CD4-positive, alpha-beta T cell treated with Interleukin-21 for 1 hour (primary cell): Measurements from ENCODE around the gene TBX10.
A peak's percentile ranks its signal among the peaks of the same experiment; 100 is the strongest.
"Not testable (repeated sequence)": the region's sequence is repeated elsewhere in the genome, so short reads cannot be mapped to it uniquely, and the experiment has no call there.

Experiments used
- DNase-seq: peaks from one replicate; pipeline ENCODE4 v3.0.0-alpha.2; 2020

The TBX10 gene

DNA sequence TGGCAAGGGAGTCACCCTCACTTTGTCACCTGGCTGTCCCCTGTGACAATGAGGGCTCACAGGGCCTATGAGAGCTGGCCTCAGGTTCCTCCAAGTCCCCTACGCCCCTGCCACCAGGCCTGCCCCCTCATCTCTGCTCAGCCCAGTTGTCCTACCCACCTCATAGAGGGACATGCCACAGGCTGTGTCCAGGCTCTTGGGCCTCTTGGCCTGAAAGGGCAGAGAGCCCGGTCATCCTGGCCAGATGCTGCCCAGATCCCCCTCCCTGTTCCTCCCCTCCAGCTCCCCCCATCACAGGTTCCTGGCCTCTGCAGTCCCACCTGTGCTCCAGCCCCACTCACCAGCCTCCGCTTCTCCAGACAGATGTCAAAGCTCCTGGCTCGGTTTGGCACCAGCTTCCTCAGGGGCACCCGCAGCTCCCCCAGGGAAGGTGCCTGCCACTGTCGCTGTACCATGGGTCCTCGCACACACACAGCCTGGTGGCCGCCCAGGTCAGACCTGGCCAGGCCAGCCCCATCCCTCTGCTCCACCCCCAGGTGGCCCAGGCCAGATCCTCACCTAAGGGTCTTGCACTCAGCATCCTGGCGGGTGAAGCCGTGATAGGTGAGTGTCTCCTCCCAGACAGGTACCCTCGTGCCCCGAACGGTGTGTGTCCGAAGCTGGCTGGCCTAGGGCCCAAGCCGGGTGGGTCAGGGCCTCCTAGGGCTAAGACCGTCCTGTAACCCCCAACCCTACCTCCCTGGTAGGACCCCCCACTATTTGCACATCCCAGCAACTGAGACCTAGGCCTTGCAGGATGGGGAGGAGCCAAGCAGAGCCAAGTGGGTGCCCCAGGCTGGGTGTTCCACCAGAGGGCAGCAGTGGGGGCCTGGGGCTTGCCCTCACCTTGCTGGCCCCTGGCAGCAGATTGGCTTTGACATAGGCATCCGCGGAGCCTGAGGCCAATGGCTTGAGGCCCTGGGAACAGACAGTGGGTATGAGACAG is 24.5 kb downstream of the TBX10 start:
- peak; percentile 58 for DNase-seq

DNA sequence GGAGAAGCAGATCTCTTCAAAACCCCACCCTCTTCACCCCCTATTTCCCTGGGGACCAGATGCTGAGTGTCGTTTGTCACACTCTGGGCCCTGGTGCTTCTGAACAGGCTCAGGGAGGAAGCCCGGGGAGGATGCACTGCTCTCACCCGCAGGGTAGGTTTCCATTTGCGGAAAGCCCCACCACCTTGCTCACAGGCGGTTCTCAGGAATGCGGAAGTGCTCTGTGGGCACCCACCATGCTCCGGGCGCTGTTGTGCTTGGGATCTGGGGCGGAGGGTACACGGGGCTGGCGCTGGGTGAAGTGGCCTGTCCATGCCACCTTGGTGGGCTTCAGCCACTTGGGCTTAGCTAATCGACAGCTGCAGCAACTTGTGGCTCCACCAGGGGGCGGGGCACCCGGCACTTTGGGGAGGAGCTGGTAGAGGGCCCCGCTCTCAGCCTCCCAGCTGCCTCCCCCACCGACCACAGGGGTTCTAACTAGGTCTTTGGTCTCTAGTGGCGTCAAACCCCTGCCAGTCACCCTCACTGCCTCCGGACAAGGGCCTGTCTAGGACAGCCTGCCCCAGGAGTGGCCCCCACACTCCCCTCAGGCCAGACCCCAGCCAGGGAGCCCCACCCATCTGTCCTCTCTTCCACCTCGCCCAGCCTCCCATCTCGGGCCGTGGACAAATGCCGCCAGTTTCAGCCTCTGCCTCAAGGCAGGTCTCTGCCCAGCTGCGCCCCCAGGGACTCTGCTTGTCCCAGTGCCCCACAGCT is 25.4 kb downstream of the TBX10 start:
- DNase-seq = peak; percentile 89

DNA sequence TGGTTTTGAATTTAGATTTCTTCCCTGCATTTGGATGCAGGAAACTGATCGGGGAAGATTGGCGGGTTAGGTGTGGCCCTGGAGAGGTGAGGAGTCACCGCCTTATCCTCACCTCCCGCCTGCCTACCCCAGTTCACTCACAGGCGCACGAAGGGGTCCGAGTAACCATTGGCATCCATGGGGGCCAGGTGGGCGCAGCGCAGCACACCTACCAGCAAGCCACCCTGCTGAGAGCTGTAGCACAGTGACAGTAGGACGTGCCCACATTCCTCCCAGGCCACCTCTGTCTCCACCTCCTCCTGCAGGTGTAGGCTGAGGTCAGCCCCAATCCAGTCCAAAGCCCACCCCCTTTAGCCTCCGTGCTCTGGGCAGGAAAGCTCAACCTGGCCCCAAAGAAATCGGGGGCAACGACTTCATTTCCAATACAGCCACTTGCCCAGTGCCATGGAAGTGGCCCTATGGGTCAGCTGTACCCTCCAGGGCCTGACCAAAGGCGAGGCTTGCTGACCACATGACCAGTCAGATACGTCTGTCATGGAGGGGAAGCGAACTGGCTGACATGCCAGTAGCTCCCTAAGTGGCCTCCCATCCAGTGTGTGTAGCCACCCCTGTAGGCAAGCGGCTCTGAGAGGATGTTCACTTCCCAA is 26.1 kb downstream of the TBX10 start:
- DNase-seq = no peak

DNA sequence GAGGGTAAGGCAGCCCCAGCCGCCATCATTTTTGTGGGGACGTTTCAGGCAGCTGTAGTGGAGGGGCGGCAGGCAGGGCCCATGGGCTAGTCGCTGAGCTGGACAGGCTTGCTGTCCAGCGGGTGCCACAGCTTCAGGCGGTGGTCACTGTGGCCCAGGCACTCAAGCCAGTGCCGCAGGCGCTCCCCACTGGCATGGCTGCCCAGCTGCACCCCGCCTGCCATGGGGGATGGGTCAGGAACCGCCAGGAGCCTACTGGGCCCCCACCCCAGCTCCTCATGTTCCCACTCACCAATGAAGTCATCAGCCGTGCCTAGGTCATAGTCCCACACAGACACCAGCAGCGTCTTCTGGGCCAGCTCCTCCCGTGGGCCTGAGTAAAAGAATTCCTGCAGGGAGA is 26.8 kb downstream of the TBX10 start:
- DNase-seq = no peak

DNA sequence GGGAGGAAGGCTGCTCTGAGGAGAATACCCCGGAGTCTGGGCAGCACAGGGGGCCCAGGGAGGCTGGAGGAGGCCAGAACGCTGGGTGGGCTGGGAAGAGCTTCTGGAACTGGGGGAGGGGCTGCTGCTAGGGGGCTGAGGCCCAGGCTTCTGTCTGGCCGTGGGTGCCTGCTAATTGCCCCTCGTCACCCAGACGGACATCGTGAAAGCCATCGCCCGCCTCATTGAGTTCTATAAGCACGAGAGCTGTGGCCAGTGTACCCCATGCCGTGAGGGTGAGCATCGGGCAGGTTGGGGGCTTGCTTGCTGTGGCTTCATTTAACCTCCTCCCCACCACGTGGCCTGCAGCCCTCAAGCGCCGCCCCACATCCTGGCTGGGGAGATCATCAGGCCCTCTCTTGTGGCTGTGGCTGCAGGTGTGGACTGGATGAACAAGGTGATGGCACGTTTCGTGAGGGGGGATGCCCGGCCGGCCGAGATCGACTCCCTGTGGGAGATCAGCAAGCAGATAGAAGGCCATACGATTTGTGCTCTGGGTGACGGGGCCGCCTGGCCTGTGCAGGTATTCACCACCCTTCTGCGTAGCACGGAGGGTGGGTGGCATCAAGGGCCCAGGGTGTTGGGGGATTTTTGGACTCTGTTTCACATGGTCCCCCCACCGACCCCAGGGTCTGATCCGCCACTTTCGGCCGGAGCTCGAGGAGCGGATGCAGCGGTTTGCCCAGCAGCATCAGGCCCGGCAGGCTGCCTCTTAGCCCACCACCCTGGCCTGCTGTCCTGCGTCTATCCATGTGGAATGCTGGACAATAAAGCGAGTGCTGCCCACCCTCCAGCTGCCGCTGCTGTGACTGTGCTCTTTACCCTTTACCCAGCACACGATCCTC is 27.6 kb downstream of the TBX10 start:
- DNase-seq = no peak

DNA sequence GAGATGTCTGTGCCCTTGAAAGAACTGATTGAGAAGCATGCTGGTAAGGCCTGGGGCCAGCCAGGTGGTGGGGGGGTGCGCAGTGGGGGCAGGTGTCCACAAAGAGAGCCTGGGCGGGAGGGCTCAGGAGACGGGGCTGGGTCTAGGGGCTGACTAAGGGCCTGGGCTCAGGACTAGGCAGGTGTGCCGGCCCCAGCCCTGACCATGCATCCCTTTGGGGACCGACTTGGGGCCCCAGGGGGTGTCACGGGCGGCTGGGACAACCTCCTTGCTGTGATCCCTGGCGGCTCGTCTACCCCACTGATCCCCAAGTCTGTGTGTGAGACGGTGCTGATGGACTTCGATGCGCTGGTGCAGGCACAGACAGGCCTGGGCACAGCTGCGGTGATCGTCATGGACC is 28.4 kb downstream of the TBX10 start:
- DNase-seq = no peak

DNA sequence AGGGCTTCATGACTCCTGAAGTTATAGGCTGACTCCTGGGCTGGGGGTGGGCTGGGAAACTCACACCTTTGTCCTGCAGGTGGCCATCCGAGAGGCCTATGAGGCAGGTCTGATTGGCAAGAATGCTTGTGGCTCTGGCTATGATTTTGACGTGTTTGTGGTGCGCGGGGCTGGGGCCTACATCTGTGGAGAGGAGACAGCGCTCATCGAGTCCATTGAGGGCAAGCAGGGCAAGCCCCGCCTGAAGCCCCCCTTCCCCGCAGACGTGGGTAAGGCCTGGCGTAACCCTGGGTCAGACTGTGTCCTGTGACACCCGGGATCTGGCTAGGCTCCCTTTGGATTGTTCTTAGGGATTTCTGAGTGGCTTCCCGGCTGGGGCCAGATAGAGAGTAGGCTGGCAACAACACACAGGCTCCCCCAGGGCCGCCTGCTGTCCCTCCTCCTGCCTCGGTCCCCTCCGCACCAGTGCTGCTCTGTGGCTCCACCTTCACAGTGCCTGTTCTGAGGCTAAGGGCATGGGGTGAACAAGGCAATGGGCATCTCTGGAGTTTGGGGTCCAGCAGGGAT is 29.2 kb downstream of the TBX10 start:
- DNase-seq = no peak

DNA sequence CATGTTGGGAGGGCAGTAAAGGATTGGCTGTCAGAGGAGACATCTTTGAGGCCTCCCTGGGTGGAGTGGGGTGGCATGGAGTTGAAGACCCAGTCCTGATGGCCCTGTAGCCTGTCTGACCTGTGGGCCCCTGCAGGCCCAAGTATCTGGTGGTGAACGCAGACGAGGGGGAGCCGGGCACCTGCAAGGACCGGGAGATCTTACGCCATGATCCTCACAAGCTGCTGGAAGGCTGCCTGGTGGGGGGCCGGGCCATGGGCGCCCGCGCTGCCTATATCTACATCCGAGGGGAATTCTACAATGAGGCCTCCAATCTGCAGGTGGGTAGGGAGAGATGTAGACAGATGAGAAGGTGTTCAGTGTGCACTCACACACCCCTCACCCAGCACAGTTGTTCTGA is 30.2 kb downstream of the TBX10 start:
- no peak for DNase-seq

DNA sequence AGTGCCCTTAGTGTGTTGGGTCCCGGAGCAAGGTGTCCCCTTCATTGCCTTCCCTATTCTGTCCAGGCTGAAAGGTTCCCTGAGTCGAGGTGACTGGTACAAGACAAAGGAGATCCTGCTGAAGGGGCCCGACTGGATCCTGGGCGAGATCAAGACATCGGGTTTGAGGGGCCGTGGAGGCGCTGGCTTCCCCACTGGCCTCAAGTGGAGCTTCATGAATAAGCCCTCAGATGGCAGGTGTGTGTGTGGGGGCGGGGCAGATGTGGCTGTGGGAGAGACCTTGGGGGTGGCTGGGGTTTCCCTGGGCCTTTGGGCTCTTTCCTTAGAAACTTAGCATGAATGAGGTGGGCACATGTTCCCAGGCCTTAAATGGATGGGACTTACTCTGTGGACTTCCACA is 31.1 kb downstream of the TBX10 start:
- no peak for DNase-seq

DNA sequence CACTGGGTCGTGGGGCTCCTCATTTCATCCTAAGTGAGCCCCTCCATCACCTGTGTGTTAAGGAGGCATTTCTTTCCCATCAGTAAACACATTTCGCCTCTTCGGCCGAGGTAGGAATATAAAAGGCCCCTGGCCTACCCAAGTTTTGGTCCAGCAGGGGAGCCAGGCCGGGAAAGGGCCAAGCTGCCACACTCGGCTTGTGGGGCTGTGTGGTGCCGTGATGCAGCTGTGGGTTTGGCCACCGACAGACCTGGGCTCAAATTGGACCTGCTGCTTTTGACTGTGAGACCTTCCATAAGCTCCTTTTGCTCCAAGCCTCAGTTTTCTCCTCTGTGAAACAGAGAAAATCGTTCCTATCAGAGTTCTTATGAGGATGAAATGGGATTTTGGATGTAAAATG is 32.1 kb downstream of the TBX10 start:
- no peak for DNase-seq

DNA sequence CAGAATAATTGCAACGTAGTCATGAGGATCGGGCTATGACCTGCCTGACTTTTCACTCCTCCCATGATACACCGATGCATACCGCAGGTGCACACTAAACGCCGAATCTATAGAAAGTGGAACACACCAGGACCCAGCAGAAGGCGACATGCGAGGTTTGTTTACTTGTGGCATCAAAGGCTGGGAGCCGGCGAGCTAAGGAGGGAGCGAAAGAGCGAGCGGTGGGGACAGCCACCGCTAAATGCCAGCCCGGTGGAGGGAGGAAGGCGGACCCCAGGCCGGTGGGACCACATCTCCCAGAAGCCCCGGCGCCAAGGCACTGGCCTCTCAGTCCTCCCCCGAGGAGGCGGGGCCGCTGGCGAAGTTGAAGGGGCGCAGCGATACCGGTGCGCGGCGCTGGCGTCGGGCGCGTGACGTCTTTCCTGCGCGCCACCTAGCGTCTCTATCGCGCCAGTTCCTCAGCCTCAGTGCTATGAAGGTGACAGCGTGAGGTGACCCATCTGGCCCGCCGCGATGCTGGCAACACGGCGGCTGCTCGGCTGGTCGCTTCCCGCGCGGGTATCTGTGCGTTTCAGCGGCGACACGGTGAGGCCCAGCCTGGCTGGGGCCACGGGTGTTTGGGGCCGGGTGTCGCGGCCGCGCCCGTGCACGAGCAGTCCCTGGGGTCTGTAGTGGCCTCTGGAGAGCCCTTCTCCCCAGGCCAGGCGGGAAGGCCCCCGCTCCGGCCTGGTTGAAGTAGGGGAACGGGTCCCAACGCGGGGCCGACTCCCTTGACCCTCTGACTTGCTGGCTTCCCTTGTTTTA is 32.9 kb downstream of the TBX10 start, which contains the start of gene NDUFV1:
NDUFV1 (plus strand) TSS at position 445 of the 804 bp plus-strand sequence; CDS start at position 514, 69 bp downstream.
- peak; percentile 96 for DNase-seq

DNA sequence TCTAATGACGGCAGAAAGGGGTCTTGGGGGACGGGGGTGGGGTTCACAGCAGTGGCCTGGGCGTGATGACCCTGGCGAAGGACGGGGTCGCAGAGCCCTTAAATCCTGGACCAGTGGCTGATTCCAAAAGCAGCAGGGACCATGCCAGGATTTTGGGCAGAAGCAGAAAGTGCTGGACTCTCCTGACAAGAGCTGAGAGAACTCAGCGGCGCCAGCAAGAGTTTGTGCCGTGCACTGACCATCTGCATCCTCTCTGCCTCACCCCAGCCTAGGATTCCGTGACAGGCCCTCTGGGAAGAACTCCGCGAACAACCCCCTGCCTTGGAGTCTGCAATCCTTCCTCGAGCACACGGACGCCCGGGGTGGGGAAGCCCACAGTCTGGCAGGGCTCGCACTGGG is 33.5 kb downstream of the TBX10 start:
- no peak for DNase-seq

DNA sequence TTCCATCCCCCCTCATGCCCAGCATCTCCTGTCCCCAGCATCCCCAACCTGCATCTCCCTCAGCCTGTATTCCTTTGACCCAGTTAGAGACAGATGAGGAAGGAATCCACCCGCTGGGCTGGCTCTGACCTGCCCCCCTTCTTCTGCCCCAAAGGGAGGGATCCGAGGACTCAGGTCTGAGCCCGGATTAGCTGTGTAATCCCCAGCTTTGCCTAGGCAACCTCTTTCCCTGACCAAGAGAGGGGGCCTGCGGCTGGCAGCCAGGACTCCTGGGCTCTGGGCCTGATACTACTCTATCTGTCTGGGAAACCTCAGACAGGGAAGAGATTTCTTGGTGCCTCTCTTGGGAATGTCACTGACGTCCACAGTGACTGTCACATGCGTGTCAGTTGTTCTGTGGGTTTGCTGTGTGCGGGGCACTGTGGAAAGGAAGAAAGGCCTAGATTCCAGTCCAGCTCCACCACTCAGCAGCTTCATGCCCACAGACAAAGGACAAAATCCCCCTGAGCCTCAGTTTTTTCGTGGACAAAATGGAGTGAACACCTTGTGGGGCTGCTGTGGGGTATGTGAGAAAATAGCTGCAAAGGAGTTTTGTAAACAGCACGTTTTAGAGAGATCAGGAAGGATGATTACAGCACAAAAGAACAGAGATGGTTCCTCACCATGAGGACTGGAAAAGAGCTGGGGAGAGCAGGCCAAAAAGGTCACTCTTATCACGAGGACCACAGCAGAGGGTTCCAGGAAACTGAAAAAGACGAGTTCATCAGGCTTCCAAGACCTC is 34.1 kb downstream of the TBX10 start:
- no peak for DNase-seq

DNA sequence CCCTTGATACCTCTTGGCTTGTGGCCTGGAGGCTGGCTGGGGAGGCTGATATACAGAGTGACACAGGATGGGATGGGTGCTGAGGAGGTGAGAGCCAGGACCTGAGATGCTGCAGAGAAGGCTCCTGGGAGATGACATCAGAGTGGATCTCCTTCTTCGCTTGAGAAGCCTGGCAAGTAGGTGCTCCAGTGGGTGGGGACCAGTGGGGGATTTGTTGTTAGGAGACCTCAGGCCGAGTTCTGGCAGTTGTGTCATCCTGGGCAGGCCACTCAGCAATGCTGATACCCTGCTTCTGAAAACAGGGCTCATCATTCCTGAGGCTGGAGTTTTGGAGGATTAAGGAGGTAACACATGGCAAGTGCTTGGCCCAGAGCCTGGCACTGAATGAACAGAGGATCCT is 34.7 kb downstream of the TBX10 start:
- no peak for DNase-seq

DNA sequence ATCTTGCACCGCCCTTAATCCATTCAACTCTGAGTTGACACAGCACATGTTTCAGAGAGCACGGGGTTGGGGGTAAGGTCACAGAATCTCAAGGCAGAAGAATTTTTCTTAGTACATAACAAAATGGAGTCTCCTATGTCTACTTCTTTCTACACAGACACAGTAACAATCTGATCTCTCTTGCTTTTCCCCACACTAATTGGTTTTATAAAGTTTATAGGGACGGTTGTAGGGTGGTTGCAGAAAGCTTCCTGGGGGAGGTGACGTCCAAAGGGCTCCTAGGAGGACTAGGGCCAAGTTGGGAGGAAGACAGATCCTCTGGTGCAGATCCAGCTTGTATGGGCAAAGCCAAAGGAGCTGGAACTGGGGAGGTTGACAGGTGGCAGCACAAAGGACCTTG is 35.4 kb downstream of the TBX10 start:
- DNase-seq = not testable (repeated sequence)

DNA sequence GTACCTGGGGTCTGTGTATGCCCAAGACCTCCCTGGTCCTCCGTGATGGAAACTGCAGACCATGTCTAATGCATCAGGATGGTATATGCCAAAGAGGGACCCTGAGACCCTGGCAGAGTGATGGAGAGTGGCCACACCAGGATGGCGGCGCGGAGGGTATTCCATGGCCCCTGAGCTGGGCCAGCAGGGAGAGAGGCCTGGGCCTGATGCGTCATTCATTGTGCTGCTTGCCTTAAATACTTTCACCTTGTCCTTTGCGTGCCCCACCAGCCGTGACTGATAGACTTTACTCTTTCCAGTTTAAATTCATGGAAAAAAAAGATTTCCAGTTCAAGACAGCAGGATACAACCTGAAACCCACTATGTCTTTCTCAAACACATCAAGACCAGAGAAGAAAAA is 38.5 kb downstream of the TBX10 start:
- no peak for DNase-seq

DNA sequence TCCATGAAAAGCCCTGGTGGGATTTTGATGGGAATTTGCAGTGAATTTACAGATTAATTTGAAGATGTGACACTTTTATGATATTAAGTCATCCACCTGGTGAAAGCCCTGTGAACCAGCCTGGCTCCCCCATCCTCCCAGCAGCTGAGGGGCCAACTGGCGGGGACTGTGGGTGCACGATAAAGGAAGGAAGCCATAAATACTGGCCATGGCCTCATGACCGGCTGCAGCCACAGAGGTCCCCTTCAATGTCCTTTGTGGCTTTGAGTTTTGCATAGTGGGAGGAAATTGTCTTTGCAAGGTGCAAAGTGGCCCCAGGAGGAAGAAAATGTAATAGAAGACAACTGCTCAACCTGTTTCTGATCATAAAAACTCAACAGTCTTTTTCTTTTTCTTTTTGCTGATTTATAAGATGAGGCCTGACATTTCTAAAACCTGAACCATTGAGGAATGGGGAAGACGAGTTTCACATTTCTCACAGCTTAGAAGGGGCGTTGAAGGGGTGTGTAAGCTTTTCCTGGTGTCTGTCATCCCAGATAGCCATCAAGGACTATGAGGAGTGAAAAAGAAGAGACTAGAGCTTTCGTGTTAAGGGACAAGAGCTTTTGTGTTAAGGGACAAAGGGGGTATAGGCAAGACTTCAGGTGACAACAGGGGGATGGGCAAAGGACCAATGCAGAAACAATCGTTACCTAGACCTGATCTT is 39.1 kb downstream of the TBX10 start:
- no peak for DNase-seq

DNA sequence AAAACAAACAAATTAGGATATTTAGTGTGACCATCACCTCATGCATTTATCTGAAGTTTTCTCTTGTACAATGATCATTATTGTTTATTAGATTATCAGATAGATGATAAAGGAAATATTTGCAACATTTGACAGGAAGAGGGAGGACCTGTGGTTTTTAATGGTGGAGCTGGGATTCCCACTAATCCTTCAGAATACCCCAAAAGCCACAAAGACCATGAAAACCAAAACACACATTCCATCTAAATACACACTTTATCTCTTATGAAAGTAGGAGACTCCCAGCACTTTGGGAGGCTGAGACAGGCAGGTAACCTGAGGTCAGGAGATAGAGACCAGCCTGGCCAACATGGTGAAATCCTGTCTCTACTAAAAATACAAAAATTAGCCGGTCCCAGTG is 40.4 kb downstream of the TBX10 start:
- DNase-seq = no peak

DNA sequence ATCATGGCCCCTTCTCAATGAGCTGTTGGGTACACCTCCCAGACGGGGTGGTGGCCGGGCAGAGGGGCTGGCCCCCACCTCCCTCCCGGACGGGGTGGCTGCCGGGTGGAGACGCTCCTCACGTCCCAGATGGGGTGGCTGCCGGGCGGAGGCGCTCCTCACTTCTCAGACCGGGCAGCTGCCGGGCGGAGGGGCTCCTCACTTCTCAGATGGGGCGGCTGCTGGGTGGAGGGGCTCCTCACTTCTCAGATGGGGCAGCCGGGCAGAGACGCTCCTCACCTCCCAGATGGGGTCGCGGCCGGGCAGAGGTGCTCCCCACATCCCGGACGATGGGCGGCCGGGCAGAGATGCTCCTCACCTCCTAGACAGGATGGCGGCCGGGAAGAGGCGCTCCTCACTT is 41.6 kb downstream of the TBX10 start:
- DNase-seq = not testable (repeated sequence)

DNA sequence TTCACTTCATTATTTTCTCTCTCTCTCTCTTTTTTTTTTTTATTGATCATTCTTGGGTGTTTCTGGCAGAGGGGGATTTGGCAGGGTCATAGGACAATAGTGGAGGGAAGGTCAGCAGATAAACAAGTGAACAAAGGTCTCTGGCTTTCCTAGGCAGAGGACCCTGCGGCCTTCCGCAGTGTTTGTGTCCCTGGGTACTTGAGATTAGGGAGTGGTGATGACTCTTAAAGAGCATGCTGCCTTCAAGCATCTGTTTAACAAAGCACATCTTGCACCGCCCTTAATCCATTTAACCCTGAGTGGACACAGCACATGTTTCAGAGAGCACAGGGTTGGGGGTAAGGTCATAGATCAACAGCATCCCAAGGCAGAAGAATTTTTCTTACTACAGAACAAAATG is 42.1 kb downstream of the TBX10 start:
- not testable (repeated sequence) for DNase-seq
